Inflammatory macrophage treated with lipopolysaccharide for 1 hour (primary cell): Measurements from ENCODE around the gene ODF2.
A peak's percentile ranks its signal among the peaks of the same experiment; 100 is the strongest.
"Not testable (repeated sequence)": the region's sequence is repeated elsewhere in the genome, so short reads cannot be mapped to it uniquely, and the experiment has no call there.

Experiments used
- DNase-seq, 2 donors: peaks; one replicate each; pipeline ENCODE4 v3.0.0-alpha.2; 2020 to 2022

The ODF2 gene

DNA sequence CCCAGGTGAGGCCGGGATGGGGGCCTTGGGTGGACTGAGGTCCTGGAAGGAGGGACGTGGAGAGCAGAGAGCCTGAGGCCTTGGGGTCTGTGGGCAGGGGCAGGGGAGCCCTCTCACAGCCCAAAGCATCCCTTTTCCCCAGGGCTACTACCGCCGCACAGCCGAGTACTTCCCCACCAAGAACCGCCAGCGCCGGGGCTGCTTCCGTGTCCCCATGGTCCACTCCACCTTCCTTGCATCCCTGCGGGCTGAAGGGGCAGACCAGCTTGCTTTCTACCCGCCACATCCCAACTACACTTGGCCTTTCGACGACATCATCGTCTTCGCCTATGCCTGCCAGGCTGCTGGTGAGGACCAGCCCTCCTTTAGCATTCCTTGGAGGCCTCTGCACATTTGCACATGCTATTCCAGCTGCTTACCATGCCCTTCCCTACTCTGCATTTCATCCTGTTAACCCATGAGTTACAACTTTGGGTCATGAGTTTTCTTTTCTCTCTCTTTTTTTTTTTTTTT, 31.5 kb upstream of the ODF2 start:
- no peak for DNase-seq

DNA sequence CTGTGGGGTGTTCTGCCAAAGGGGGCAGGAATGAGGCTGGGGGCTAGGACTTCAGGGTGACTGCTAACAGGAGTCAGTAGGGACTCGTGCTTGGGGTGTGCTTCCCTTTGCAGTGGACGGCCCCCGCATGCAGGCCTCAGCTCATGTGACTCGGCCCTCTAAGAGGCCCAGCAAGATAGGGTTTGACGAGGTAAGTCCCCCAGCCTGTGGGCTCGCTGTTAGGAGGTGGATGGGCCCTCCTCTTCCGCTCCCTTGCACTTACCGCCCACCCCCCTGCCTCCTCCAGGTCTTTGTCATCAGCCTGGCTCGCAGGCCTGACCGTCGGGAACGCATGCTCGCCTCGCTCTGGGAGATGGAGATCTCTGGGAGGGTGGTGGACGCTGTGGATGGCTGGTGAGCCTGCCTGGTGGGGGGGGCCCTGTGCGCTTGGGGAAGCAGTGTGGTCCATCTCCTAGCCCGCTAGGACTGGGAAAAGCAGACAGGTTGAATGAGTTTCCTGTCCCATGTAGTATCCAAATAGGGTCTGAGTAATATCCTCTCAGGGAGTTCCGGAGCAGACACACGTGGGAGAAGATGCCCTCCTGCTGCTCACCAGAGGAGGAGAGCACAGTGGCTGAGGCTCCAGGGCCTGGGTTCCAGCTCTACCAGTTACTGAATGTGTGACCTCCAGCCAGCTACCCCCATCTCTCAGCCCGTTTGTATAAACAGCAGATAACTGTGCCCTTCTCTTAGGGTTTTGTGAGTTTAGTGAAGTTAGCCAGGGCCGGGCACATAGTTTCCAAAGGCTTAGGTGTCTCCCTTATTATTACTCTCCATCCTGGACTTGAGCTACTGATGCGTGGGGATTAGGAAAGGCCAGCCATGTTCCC, 26.9 kb upstream of the ODF2 start:
- DNase-seq: no peak

DNA sequence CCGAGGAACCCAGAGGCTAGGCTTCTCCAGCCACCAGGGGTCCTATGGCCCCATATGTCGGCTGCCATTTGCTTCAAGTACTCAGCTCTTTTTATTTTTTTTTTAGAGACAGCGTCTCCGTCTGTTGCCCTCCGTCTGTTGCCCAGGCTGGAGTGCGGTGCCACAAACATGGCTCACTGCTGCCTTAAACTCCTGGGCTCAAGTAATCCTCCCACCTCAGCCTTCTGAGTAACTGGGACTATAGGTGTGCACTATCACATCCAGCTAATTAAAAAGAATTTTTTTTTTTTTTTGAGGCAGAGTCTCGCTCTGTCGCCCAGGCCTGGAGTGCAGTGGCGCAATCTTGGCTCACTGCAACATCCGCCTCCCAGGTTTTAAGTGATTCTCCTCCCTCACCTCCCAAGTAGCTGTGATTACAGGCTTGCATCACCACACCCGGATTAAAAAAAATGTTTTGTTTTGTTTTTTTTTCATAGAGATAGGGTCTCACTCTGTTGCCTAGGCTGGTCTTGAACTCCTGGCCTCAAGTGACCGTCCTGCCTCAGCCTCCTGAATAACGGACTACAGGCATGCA, 26.2 kb upstream of the ODF2 start:
- DNase-seq: no peak

DNA sequence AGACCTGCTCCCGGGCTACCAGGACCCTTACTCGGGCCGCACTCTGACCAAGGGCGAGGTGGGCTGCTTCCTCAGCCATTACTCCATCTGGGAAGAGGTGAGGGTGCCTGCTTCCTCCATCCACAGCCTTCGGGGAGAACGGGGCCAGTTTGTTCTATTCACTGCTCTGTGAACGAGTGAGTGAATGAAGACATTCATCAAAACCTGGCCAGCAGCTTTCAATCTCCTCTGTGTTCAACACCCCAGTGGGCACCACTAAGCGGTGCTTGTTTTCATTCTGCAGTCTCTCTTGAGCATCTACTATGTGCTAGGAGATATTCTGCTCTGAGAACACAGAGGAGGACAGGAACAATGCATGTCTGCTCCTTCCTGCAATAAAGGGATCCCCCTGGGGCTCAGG, 24.6 kb upstream of the ODF2 start:
- no peak for DNase-seq

DNA sequence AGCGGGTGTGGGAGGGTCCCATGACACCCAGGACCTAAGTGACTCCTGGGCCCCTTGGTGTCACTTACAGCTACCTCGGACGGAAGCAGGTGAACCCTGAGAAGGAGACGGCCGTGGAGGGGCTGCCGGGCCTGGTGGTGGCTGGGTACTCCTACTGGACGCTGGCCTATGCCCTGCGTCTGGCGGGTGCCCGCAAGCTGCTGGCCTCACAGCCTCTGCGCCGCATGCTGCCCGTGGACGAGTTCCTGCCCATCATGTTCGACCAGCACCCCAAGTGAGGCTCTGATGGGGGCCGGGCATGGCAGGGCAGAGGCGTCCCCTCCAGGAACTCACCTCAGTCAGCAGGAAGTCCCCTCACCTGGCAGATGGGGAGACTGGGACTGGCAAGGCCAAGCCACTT, 21.5 kb upstream of the ODF2 start:
- DNase-seq: no peak

DNA sequence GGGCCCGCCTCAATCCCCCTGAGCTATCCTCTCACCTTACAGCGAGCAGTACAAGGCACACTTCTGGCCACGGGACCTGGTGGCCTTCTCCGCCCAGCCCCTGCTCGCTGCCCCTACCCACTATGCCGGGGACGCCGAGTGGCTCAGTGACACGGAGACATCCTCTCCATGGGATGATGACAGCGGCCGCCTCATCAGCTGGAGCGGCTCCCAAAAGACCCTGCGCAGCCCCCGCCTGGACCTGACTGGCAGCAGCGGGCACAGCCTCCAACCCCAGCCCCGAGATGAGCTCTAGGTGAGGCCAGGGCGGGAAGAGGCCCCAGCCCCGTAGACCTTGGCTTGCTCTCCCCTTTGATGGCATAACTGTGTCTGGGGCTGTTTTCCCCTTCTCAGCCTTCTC, 20.2 kb upstream of the ODF2 start:
- DNase-seq: no peak

DNA sequence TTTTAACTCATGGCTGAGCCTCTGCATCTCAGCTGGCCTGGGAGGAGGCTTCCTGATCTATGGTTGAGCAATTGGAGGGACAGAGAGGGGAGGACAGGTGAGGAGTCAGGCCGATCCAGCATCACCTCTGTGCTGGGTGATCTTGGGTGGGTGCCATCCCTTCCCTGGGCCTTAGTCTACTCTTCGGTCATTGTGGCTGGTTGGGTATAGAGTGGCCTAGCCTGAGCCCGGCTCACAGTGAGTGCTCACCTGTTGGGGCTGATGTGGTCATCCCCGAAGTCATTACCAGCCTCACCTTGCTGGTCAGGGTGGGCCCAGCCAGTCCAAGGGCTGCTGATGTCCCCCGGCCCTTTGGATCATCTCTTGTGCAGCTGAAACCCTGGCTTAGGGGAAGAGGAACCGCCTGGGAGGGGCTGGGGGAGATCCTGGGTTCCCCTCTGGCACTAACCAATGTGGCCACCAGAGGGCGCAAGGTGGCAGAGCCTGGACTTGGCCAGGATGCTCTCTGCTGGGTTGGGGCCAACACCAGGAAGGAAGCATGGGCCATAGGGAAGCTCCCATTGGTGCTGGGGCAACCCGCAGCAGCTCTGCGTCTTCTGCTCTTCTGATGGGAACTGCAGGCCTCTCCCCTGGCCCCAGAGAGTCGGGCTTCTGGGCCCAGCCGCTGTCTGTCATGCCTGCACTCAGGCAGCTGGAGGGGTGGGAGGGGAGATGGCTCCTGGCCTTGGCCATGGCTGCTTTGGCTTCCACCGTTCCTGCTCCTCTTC, 17.3 kb upstream of the ODF2 start:
- DNase-seq: peak; percentile 65 to 95

DNA sequence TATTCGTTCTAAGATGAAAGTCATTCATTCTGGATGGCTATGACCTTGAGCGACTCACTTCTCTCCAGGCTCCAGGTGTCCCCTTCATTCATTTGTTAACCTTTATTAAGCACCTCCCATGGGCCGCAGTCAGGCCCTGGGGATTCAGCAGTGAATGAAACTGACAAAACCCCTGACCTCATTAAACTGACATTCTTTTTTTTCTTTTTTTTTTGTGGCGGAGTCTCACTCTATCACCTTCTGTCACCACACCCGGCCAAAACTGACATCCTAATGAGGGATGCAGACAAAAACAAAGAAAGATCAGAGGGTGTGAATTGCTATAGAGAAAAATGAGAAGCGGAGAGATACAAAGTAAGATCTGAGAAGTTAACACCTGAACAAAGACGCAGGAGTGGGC, 16.5 kb upstream of the ODF2 start:
- no peak for DNase-seq

DNA sequence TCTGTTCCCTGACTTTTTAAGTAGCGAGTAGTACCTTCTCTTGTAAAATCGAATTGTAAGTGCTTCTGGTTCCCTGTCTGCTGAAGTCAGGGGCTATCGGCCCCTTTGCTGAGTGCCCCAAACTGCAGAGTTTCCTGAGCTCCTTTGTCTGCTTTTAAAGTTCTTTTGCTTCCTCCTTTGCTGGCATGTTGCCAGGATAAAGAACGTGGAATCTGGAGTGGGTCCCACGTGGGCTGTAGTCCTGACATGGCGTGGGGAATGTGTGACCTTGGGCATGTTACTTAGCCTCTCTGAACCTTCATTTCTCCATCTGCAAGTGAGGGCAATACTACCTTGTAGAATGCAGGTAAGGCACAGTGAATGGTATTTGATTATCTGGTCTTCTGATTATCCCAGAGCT, 13.7 kb upstream of the ODF2 start:
- no peak for DNase-seq

DNA sequence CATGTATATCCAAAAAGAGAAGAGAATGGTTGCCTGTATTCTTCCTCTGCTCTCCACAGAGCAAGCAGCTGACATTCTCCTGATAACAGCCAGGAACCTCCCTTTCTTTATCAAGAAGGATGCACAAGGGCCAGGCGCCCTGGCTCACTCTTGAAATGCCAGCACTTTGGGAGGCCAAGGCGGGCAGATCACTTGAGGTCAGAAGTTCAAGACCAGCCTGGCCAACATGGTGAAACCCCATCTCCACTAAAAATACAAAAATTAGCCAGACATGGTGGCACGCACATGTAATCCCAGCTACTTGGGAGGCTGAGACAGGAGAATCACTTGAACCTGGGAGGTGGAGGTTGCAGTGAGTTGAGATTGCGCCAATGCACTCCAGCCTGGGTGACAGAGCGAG, 9.3 kb upstream of the ODF2 start:
- not testable (repeated sequence) for DNase-seq

DNA sequence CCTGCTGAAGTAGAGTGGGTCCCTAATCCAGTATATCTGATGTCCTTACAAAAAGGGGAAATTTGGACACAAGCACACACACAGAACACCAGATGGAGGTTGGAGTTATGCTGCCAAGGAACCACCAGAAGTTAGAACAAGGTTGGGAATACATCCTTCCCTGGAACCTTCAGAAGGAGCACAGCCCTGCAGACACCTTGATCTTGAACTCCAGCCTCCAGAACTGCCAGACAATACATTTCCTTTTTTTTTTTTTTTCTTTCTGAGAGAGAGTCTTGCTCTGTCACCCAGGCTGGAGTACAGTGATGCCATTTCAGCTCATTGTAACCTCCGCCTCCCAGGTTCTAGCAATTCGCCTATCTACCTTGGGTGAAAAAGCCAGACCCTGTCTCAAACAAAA, 7.1 kb upstream of the ODF2 start:
- no peak for DNase-seq

DNA sequence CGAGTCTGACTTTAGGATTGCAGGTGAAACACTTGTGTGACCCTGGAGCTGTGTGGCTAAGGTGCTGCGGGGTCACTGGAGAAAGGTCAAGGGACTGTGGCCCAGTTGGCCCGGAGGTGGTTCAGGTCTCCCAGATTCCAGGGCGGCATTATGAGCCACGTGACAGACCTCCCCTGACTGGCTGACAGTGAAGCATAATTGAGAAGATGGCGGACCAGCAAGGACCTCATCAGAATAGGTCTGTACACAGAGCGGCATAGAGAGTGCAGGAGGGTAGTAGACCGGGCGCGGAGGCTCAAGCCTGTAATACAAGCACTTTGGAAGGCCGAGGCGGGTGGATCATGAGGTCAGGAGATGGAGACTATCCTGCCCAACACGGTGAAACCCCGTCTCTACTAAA, 815 bp upstream of the ODF2 start:
- no peak for DNase-seq

DNA sequence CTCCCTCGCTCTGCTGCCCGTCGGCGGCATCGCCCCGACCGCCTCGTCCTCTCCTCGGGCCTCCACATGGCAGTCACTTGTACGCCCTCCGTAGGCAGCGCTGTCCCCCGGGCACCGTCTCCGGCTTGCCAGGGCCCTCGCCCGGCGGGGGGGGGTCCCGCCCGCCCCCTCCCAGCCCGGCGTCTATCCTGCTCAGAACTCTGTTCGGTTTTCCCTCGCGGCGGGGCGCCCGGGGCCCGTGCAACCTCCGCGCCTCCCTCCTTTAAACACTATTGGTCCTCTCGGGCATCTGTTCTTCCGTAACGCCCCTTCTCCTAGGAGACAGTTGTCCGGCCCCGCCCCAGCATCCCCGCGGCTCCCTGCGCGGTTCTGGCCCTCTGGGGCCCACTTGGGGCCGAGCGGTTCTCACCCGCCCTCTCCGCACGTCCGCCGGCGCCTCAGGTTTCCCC, 831 bp downstream of the ODF2 start:
- DNase-seq: peak; percentile 59 to 71

DNA sequence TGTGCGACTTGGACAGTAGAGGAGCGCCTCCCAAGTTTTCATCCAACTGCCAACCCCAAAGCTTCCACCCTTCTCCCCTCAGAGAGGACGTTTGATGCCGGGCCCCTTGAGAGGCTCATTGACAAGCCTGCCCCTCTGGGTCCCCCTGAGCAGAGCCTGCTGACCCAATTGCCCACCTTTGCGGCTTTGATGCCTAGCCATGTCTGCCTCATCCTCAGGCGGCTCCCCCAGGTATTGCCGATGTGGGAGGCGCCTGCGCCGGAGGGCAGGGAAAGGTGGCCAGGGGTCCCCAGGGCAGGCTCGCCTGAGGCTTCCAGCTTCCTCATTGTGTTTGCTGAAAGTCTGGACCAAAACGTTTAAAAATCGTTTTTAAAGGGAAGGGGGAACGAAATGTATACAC, 1.4 kb downstream of the ODF2 start:
- DNase-seq: no peak

DNA sequence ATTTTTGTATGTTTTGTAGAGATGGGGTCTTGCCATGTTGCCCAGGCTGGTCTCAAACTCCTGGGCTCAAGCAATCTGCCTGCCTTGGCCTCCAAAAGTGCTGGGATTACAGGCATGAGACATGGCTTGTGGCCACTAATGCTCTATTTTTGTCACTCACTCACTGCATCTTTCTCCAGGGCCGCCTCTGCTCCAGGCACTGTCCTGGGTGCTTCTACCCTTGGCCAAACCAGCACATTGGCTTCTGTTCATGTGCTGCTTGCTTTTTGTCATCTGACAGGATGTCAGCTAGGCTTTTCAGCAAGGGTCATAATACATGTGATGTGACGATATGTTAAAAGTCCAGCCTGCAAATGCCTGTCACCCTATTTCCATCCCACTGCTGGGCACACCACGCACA, 3.2 kb downstream of the ODF2 start:
- no peak for DNase-seq

DNA sequence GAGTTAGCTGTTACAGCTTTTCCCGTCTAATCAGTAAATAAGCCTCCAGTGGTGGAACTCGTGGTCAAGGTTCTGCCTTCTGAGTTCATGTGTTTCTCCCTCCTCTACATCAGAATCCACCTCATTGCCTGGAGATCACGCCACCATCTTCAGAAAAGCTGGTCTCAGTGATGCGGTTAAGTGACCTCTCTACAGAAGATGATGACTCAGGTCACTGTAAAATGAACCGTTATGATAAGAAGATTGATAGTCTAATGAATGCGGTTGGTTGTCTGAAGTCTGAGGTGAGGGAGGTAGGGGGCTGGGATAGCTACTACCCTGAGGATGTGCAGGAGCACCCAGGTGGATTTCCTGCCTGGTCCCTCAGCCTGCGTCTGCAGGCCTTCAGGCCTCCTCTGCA, 13.3 kb downstream of the ODF2 start:
- no peak for DNase-seq

DNA sequence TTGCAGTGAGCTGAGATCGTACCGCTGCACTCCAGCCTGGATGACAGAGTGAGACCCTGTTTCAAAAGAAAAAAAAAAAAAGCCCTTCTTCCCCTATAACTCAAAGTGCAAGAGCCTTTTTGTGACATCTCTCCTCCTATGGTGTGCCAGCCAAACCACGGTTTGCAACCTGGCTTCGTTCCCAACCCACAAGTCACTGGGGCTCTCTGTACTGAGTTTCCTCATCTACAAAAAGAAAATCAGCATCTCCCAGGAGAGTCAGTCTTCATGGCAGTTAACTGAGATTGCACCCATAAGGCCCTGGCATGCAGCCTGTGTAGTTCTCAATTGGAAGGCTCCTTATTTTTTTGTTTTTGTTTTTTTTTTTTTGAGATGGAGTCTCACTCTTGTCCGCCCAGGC, 14.8 kb downstream of the ODF2 start:
- DNase-seq: no peak

DNA sequence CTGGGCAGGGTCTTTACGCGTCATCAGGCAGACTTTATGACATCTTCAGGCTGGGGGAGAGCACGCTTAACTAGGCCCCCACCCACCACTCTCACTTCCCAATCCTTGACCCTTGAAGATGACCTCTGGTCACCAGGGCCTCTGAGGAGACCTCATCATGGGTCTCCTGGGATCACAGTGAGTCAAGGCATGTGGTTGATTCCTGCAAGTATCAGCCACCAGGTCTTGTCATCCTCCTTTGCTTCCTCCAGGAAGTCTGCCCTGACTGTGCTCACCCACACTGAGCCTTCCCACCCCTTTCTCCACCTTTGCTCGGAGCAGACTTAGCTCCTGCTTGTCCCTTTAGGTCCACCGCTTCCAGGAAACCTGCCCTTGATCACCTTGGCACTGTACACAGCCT, 17.3 kb downstream of the ODF2 start:
- peak in 1 of 2 donors; percentile 41 for DNase-seq

DNA sequence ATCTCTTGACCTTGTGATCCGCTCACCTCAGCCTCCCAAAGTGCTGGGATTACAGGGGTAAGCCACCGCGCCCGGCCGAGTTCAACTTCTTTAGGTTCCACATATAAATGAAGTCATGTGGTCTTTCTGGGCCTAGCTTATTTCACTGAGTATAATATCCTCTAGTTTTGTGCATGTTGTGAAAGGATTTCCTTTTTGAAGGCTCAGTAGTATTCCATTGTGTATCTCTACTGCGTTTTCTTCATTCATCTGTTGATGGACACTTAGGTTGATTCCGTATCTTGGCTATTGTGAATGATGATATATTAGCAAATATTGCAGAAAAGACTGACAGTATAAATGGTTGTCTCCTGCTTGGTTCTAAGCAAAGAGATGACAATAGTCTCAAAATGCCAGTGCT, 20.1 kb downstream of the ODF2 start:
- DNase-seq: no peak

DNA sequence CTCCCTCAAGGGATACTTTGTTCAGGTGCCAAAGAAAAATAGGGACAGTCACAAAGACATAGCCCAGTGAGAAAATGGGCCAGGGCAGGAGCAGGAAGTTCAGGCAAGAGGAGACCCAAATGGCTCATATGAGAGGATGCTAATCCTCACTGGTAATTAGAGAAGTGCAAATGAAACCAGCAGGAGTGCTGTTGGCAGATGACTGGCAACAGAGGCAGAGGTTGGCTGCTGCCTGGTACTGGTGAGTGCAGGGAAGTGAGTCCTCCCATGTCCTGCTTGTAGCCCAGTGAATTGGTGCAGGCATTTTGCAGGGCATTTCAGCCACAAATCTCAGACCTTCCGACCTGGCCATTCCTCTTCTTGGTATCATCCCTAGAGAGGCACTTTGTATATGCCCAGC, 23.5 kb downstream of the ODF2 start:
- DNase-seq: no peak

DNA sequence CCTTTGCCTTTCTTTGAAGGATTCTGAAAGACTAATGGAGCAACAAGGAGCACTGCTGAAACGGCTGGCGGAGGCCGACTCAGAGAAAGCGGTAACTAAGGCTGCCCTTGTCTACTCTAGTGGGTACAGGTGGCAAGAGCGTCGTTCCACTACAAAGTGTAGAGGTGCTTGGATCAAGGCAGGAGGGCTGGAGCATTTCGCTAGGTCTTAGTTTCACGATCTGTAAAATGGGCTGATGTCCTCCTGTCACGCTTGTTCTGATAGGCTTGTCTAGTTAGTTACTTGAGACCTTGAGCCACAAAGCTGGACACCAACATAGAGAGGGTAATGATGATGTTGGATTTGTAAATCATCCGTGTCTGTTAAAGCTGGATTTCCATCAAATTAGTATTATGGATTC, 25.8 kb downstream of the ODF2 start:
- no peak for DNase-seq

DNA sequence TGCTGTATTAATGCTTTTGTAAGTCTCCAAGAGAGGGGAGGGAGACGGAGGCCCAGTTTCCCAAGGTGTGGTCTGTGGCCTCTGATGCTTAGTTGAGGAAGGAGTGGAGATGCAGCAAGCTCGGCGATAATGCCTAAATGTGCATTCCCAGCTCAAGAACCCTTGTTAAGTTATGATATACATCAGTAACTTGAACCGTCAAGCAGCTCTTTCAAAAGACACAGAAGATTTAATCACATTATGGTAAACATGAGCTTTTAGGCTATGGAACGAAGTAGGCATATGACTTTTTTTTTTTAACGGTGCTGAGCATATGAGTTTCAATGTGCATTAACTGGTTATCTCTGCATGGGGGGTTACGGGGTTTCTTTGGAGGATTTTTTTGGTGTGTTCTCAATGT, 26.4 kb downstream of the ODF2 start:
- no peak for DNase-seq

DNA sequence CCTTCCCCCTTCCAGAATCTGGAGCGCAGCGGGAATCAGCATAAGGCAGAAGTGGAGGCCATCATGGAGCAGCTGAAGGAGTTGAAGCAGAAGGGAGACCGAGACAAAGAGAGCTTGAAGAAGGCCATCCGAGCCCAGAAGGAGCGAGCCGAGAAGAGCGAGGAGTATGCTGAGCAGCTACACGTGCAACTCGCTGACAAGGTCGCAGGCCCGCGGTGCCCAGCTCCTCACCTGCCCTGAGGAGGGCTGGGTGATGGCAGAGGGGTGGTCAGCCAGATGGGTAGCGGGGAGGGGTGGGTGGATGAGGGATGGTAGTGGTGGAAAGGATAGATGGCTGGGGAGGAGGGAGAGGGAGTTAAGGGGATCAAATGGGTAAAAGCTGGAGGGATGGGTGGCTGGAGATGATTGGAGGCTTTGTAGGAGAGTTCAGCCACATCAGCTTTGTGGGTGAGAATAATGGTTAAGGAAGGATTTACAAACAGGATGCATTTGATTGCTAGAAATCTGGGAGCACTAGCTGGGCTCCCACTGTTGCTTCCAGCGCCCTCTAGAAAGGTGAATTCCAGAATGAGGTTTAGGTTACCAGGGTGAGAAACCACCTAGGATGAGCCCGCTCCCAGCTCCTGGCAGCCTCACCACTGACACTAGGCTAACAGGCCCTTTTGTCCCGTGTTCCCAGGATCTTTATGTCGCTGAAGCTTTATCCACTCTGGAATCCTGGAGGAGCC, 29.0 kb downstream of the ODF2 start:
- no peak for DNase-seq
